A673 (cell line): Measurements from ENCODE around the gene WDR18.

ENCODE experiments used
- CTCF ChIP-seq: fragments of 300-800, 200-600 bp; sonication (generic); conservative IDR thresholded peaks from 2 replicates; pipeline ENCODE4 v1.5.1; 2017; ENCODE audit warnings: low read depth, mild to moderate bottlenecking, antibody characterized with exemption, low read length, moderate library complexity, mixed read lengths
- EZH2 ChIP-seq: fragments of 200-600 bp; sonication (generic); IDR thresholded peaks from 2 replicates; pipeline ENCODE4 v1.6.1; 2017; ENCODE audit warnings: borderline replicate concordance, low read depth, mild to moderate bottlenecking, mixed read lengths, antibody characterized with exemption, low read length; ENCODE audit not compliant: poor library complexity, severe bottlenecking

DNA sequence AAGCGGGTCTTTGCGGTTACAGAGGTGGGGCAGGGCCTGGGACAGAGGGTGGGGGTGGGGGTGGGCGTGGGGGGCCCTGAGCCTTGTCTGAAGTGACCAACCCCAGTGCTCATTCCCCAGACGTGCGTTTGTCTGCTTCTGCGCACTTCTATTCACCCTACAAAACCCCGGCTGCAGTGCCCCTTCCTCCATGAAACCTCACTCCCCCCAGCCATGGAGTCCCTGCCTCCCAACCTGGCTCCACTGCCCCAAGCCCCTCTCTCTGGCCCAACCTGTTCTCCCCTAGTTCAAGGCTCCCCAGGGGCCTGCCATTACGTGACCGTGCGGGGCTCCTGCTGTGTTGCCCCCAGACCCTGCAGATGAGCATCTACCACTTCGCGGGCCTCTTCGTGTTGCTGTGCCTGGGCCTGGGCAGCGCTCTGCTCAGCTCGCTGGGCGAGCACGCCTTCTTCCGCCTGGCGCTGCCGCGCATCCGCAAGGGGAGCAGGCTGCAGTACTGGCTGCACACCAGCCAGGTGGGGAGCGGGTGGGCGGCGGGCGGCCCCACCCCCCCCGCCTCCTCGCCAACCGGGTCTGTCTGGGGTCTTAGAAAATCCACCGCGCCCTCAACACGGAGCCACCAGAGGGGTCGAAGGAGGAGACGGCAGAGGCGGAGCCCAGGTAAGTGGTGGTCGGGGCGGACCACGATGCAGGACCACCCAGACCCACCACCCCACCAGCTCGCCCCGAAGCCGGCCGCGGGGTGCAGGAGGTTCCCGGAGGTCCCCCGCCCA, 24.3 kb downstream of the WDR18 start:
- TF ChIP-seq CTCF (no peak), EZH2 (no peak)
